HCT116 (cell line): ENCODE results near the gene SETD3. TPM values are rescaled to one million over a fixed set of nuclear protein-coding genes. Genes with fewer than 3 reads are reported as not detected.
A peak's percentile ranks its signal among the peaks of the same experiment; 100 is the strongest.

Experiments used
- ATAC-seq: fragments of 200-7000 bp; cut with Tn5 transposase; 2 replicates; pipeline ENCODE4 v1.9.1; 2020; ENCODE audit warnings: mild to moderate bottlenecking, moderate library complexity
- BruUV-seq: library from RNA; stranded (reverse); fragments of 400-500 nt; replicated peaks from 2 replicates; lab custom pipeline; 2021; lab: Mats Ljungman, UMichigan
- CTCF ChIA-PET: fragments of 300-600 bp; sonication (Branson Sonifier 250); formaldehyde crosslinking; loops from one replicate; lab custom pipeline; 2021; ENCODE audit warnings: antibody characterized with exemption; lab: Charles Lee
- POLR2A ChIA-PET: fragments of 300-600, 350-600 bp; sonication (Branson Sonifier 250); formaldehyde crosslinking; loops from one replicate; lab custom pipeline; 2021; ENCODE audit warnings: antibody characterized with exemption; lab: Charles Lee
- RAD21 ChIA-PET, 2 experiments: fragments of 300-600 bp; sonication (Branson Sonifier 250); formaldehyde crosslinking; loops; one replicate each; lab custom pipeline; 2023; ENCODE audit warnings: low total read pairs in 2 of 2; ENCODE audit not compliant: uncharacterized antibody in 2 of 2, unreplicated experiment in 2 of 2, low non-redundant PET in 1 of 2; lab: Charles Lee
- DNase-seq: peaks from one replicate; pipeline ENCODE4 v3.0.0-alpha.2; 2010; ENCODE audit warnings: low read depth, low spot score
- H2AFZ ChIP-seq: fragments of 200-600 bp; shearing (Covaris generic), sonication (generic); 2 replicates; pipeline ENCODE4 v1.6.1; 2017; ENCODE audit warnings: low read depth, mixed run types, mixed read lengths, antibody characterized with exemption, low read length; ENCODE audit not compliant: poor library complexity, severe bottlenecking
- H3K27ac ChIP-seq: 2 replicates; pipeline ENCODE4 v1.5.1; 2012; ENCODE audit warnings: low read depth, low read length
- H3K27me3 ChIP-seq: fragments of 200-600 bp; sonication (generic); 2 replicates; pipeline ENCODE4 v1.6.1; 2016; ENCODE audit warnings: mixed run types, low read length, mixed read lengths; ENCODE audit not compliant: insufficient read depth
- H3K36me3 ChIP-seq, 2 experiments: fragments of 200-500 bp in 1 of 2; fragments of 200-600 bp in 1 of 2; sonication (Bioruptor generic) in 1 of 2; sonication (generic) in 1 of 2; 2 replicates each; pipeline versions ENCODE4 v1.5.1 to v1.6.1; 2014 to 2016; ENCODE audit warnings: low read length in 2 of 2, inconsistent platforms in 1 of 2, mixed read lengths in 1 of 2, mixed run types in 1 of 2; ENCODE audit not compliant: insufficient read depth in 2 of 2, control insufficient read depth in 1 of 2
- H3K4me1 ChIP-seq, 2 experiments: fragments of 200-600 bp in 1 of 2; sonication (generic) in 1 of 2; 2 replicates each; pipeline versions ENCODE4 v1.5.1 to v1.6.1; 2012 to 2017; ENCODE audit warnings: low read length in 2 of 2, inconsistent platforms in 1 of 2, mild to moderate bottlenecking in 1 of 2, mixed read lengths in 1 of 2, mixed run types in 1 of 2, moderate library complexity in 1 of 2; ENCODE audit not compliant: insufficient read depth in 2 of 2, control insufficient read depth in 1 of 2
- H3K4me2 ChIP-seq: fragments of 200-600 bp; sonication (generic); 2 replicates; pipeline ENCODE4 v1.6.1; 2017; ENCODE audit warnings: mixed run types, low read length, mixed read lengths
- H3K4me3 ChIP-seq, 2 experiments: fragments of 200-600 bp in 1 of 2; sonication (generic) in 1 of 2; replicated peaks in 1 of 2; 2 replicates each; pipeline ENCODE4 v1.5.1; 2011 to 2016; ENCODE audit warnings: low read length in 2 of 2, control low read depth in 1 of 2, low read depth in 1 of 2, mild to moderate bottlenecking in 1 of 2, mixed read lengths in 1 of 2, mixed run types in 1 of 2
- H3K79me2 ChIP-seq: fragments of 200-600 bp; sonication (generic); 2 replicates; pipeline ENCODE4 v1.6.1; 2017; ENCODE audit warnings: mild to moderate bottlenecking, mixed run types, low read length, moderate library complexity, mixed read lengths; ENCODE audit not compliant: insufficient read depth
- H3K9ac ChIP-seq: fragments of 200-600 bp; sonication (generic); 2 replicates; pipeline ENCODE4 v1.6.1; 2016; ENCODE audit warnings: low read length, mixed read lengths
- H3K9me2 ChIP-seq: fragments of 200-600 bp; sonication (generic), shearing (Covaris generic); 2 replicates; pipeline ENCODE4 v1.6.1; 2017; ENCODE audit warnings: mixed run types, mild to moderate bottlenecking, moderate library complexity; ENCODE audit not compliant: insufficient read depth
- H3K9me3 ChIP-seq, 2 experiments: fragments of 200-500 bp in 1 of 2; fragments of 200-600 bp in 1 of 2; sonication (Bioruptor generic) in 1 of 2; sonication (generic) in 1 of 2; 2 replicates each; pipeline ENCODE4 v1.6.1; 2014 to 2017; ENCODE audit warnings: low read length in 2 of 2, mixed read lengths in 2 of 2, inconsistent platforms in 1 of 2, low read depth in 1 of 2, mild to moderate bottlenecking in 1 of 2, mixed run types in 1 of 2, moderate library complexity in 1 of 2; ENCODE audit not compliant: control insufficient read depth in 1 of 2, insufficient read depth in 1 of 2
- H4K20me1 ChIP-seq: fragments of 200-600 bp; sonication (generic), shearing (Covaris generic); 2 replicates; pipeline ENCODE4 v1.6.1; 2017; ENCODE audit warnings: mixed run types, mild to moderate bottlenecking, moderate library complexity; ENCODE audit not compliant: insufficient read depth
- ATF3 ChIP-seq: IDR thresholded peaks from 2 replicates; pipeline ENCODE4 v1.6.1; 2012
- CEBPB ChIP-seq: IDR thresholded peaks from 2 replicates; pipeline ENCODE4 v1.6.1; 2012; ENCODE audit warnings: low read depth
- CTCF ChIP-seq, 3 experiments: fragments of 200-600 bp in 1 of 3; sonication (generic) in 1 of 3; IDR thresholded peaks in 2 of 3; conservative IDR thresholded peaks in 1 of 3; 2 replicates each; pipeline ENCODE4 v1.5.1; 2012 to 2017; ENCODE audit warnings: low read depth in 2 of 3, low read length in 2 of 3, antibody characterized with exemption in 1 of 3, borderline replicate concordance in 1 of 3, control low read depth in 1 of 3, mild to moderate bottlenecking in 1 of 3, mixed read lengths in 1 of 3, mixed run types in 1 of 3, moderate library complexity in 1 of 3; ENCODE audit not compliant: insufficient read depth in 1 of 3
- ELF1 ChIP-seq: IDR thresholded peaks from 2 replicates; pipeline ENCODE4 v1.6.1; 2012; ENCODE audit warnings: low read depth, borderline replicate concordance
- EZH2 ChIP-seq: fragments of 200-600 bp; sonication (generic); IDR thresholded peaks from 2 replicates; pipeline ENCODE4 v1.6.1; 2017; ENCODE audit warnings: antibody characterized with exemption, mixed run types
- EZH2phosphoT487 ChIP-seq: fragments of 200-600 bp; IDR thresholded peaks from 2 replicates; pipeline ENCODE4 v1.6.1; 2018; ENCODE audit warnings: antibody characterized with exemption, borderline replicate concordance
- FOSL1 ChIP-seq: IDR thresholded peaks from 2 replicates; pipeline ENCODE4 v1.6.1; 2012; ENCODE audit warnings: low read depth
- POLR2A ChIP-seq: IDR thresholded peaks from 2 replicates; pipeline ENCODE4 v1.7.0; 2011; ENCODE audit warnings: borderline replicate concordance; ENCODE audit not compliant: insufficient read depth, insufficient read length; ENCODE audit errors: extremely low read depth
- POLR2AphosphoS5 ChIP-seq: IDR thresholded peaks from 2 replicates; pipeline ENCODE4 v1.6.1; 2011; ENCODE audit warnings: mild to moderate bottlenecking, low read depth, low read length, moderate library complexity
- RAD21 ChIP-seq: IDR thresholded peaks from 2 replicates; pipeline ENCODE4 v1.6.1; 2012; ENCODE audit warnings: low read depth, mild to moderate bottlenecking
- REST ChIP-seq: IDR thresholded peaks from 2 replicates; pipeline ENCODE4 v1.6.1; 2012; ENCODE audit warnings: low read depth
- SIN3A ChIP-seq: IDR thresholded peaks from 2 replicates; pipeline ENCODE4 v1.6.1; 2012; ENCODE audit warnings: low read depth
- SP1 ChIP-seq: IDR thresholded peaks from 2 replicates; pipeline ENCODE4 v1.6.1; 2012; ENCODE audit warnings: low read depth
- TCF7L2 ChIP-seq: IDR thresholded peaks from 2 replicates; pipeline ENCODE4 v1.7.0; 2011; ENCODE audit warnings: borderline replicate concordance, inconsistent platforms; ENCODE audit not compliant: insufficient read depth, insufficient read length; ENCODE audit errors: extremely low read depth
- ZNF274 ChIP-seq: fragments of 200-500 bp; sonication (Bioruptor generic); IDR thresholded peaks from 2 replicates; pipeline ENCODE4 v1.6.1; 2014; ENCODE audit warnings: mild to moderate bottlenecking, low read depth, low read length, inconsistent platforms
- intact Hi-C: fragments of 100-400 bp; cut with micrococcal nuclease; formaldehyde crosslinking; loops from 2 replicates; pipeline ENCODE4 v1.10.0; 2022
- total RNA-seq: library from RNA; stranded (reverse); gene quantifications from one replicate; pipeline ENCODE4 v1.2.1, GENCODE V29; 2021; ENCODE audit not compliant: unreplicated experiment
- TF ChIP-seq, protein P1 (sequence below): IDR thresholded peaks from 2 replicates; pipeline ENCODE4 v1.6.1; 2012

The SETD3 gene
- total RNA-seq, 1 experiment from 2014 or later = 46.6 TPM

- H3K4me2 ChIP-seq = peak overlapping the region; percentile 59
- H3K27ac ChIP-seq = no peak overlapping the region; the same call in 1 of the 2 replicates
- no TSS peak for BruUV-seq
- ChIA-PET CTCF (interaction anchor here (1.3 kb wide), 1 partner anchor 41 kb away, joined by 3 read pairs; no protein-coding TSS in a partner anchor), POLR2A (no interaction called here), RAD21 (no interaction called here)
- H3K4me3 ChIP-seq = peak overlapping the region; percentile 45
- H3K36me3 ChIP-seq = no peaks in the 10 kb centered on the region
- TF ChIP-seq CTCF (IDR thresholded peaks at IDR 0.05 in 2 of 3, conservative IDR thresholded peaks at IDR 0.05 in 1 of 3; ENCODE audit: borderline replicate concordance in 1 of 3, insufficient read depth in 1 of 3, low read depth in 2 of 3, low read length in 2 of 3) = no peak
- TF ChIP-seq EZH2phosphoT487 = no peak
- TF ChIP-seq EZH2 = no peak
- peak; percentile 26; the same call in 1 of the 2 replicates for TF ChIP-seq POLR2AphosphoS5
- TF ChIP-seq SP1 = peak; percentile 77
- peak; percentile 24 for TF ChIP-seq POLR2A
- no peak for TF ChIP-seq ATF3
- no peak for TF ChIP-seq RAD21
- no peak for TF ChIP-seq TCF7L2
- TF ChIP-seq ZNF274 = no peak
- TF ChIP-seq, protein P1, sequence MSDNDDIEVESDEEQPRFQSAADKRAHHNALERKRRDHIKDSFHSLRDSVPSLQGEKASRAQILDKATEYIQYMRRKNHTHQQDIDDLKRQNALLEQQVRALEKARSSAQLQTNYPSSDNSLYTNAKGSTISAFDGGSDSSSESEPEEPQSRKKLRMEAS = no peak
- no peak for TF ChIP-seq CEBPB
- no peak for TF ChIP-seq SIN3A
- TF ChIP-seq ELF1 = no peak
- no peak for TF ChIP-seq FOSL1
- TF ChIP-seq REST = no peak
- H2AFZ ChIP-seq = no peak overlapping the region
- ATAC-seq (peak; percentile 86), DNase-seq (peak; percentile 67)
- H3K79me2 ChIP-seq = no peaks in the 10 kb centered on the region
- H3K4me1 ChIP-seq = peaks cover 0 to 11% of the 10 kb centered on the region in 2 experiments; a peak in 1 of 4 replicates
- no peaks in the 10 kb centered on the region for H4K20me1 ChIP-seq
- H3K9me2 ChIP-seq = no peaks in the 10 kb centered on the region
- no peaks in the 10 kb centered on the region for H3K27me3 ChIP-seq
- H3K9me3 ChIP-seq = no peaks in the 10 kb centered on the region
- H3K9ac ChIP-seq = no peak overlapping the region
- intact Hi-C loops = no loop called here
Measured at GRCh38 chr14:99360774-99361595, 119.7 kb downstream of the SETD3 start.
